ENCODE results near the gene KRT1.

DNA sequence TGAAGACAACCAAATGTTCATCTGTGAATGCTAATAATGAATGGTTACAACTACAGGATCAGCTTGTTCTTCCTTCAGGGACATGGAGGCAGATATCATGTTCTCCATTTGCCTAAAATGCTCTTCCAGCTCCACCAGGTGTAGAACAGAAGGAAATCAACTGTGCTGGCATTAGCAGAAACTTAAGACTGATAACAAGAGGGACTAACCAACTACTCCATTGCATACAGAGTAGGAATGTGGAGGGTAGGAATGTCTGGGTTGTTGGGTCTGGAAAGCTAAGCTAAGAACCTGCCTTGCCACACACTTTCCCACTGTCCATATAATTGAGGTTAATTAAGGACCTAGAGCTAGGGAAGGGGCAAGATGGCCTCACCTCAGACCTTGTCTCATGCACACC is 16.8 kb downstream of the KRT1 start:
- TF ChIP-seq, protein P1, sequence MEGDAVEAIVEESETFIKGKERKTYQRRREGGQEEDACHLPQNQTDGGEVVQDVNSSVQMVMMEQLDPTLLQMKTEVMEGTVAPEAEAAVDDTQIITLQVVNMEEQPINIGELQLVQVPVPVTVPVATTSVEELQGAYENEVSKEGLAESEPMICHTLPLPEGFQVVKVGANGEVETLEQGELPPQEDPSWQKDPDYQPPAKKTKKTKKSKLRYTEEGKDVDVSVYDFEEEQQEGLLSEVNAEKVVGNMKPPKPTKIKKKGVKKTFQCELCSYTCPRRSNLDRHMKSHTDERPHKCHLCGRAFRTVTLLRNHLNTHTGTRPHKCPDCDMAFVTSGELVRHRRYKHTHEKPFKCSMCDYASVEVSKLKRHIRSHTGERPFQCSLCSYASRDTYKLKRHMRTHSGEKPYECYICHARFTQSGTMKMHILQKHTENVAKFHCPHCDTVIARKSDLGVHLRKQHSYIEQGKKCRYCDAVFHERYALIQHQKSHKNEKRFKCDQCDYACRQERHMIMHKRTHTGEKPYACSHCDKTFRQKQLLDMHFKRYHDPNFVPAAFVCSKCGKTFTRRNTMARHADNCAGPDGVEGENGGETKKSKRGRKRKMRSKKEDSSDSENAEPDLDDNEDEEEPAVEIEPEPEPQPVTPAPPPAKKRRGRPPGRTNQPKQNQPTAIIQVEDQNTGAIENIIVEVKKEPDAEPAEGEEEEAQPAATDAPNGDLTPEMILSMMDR (IDR thresholded peaks at IDR 0.05; ENCODE audit: insufficient read depth, low read depth, low read length): no peak
- no peak for TF ChIP-seq EZH2 (IDR thresholded peaks at IDR 0.05; ENCODE audit: insufficient read depth, low read length)

Measured in astrocyte (in vitro differentiated cells and primary cell).